ENCODE measurements around the gene CCDC167. TPM values are rescaled to one million over a fixed set of nuclear protein-coding genes. Genes with fewer than 3 reads are reported as not detected.

CCDC167 gene
- total and polyA plus RNA-seq, 2 donors from 2014 or later, result 15.7 to 63.5 TPM

- no peak for TF ChIP-seq CTCF (IDR thresholded peaks at IDR 0.05; ENCODE audit: borderline replicate concordance, extremely low read depth, insufficient read depth)
These were observed 6.1 kb downstream of the CCDC167 start for GRCh38 chr6:37493661-37493995.

GRCh38 chr6:37492991-37493660 lies 6.6 kb downstream of the CCDC167 start:
- no peak for TF ChIP-seq CTCF (IDR thresholded peaks at IDR 0.05; ENCODE audit: borderline replicate concordance, extremely low read depth, insufficient read depth)
- H3K9ac ChIP-seq (ENCODE audit: low read length in 3 of 3), result no peak overlapping the region
- intact Hi-C loops (cut with DNase I), result no loop called here
- H3K27ac ChIP-seq (ENCODE audit: low read depth in 2 of 2, low read length in 2 of 2), result no peak overlapping the region
- no peaks in the 10 kb centered on the region for H3K9me3 ChIP-seq (ENCODE audit: control insufficient read depth in 2 of 3, insufficient read depth in 1 of 3, low read length in 3 of 3)
- peak in 2 of 5 donors; percentile 50 to 81 for DNase-seq
- H3K4me3 ChIP-seq (ENCODE audit: low read length in 3 of 3), result no peak overlapping the region
- no peaks in the 10 kb centered on the region for H3K36me3 ChIP-seq (ENCODE audit: control insufficient read depth in 2 of 3, insufficient read depth in 3 of 3, low read length in 3 of 3)
- H3K4me1 ChIP-seq (ENCODE audit: control insufficient read depth in 2 of 3, insufficient read depth in 2 of 3, low read depth in 1 of 3, low read length in 3 of 3), result peaks cover 0 to 2% (median 0%) of the 10 kb centered on the region in 3 donors
- H3K27me3 ChIP-seq (ENCODE audit: control insufficient read depth, insufficient read depth, low read length), result no peaks in the 10 kb centered on the region
- FAIRE-seq, result no peak

More at GRCh38 chr6:37493661-37493995, 6.1 kb downstream of the CCDC167 start:
- intact Hi-C loops (cut with DNase I), result no loop called here
- peaks cover 0 to 2% (median 0%) of the 10 kb centered on the region in 3 donors for H3K4me1 ChIP-seq (ENCODE audit: control insufficient read depth in 2 of 3, insufficient read depth in 2 of 3, low read depth in 1 of 3, low read length in 3 of 3)
- no peaks in the 10 kb centered on the region for H3K9me3 ChIP-seq (ENCODE audit: control insufficient read depth in 2 of 3, insufficient read depth in 1 of 3, low read length in 3 of 3)
- DNase-seq (peak in 1 of 5 donors; percentile 47), FAIRE-seq (no peak)
- H3K9ac ChIP-seq (ENCODE audit: low read length in 3 of 3), result no peak overlapping the region
- H3K4me3 ChIP-seq (ENCODE audit: low read length in 3 of 3), result no peak overlapping the region
- H3K27ac ChIP-seq (ENCODE audit: low read depth in 2 of 2, low read length in 2 of 2), result no peak overlapping the region
- no peaks in the 10 kb centered on the region for H3K27me3 ChIP-seq (ENCODE audit: control insufficient read depth, insufficient read depth, low read length)
- no peaks in the 10 kb centered on the region for H3K36me3 ChIP-seq (ENCODE audit: control insufficient read depth in 2 of 3, insufficient read depth in 3 of 3, low read length in 3 of 3)

GRCh38 chr6:37492236-37492972 lies 7.3 kb downstream of the CCDC167 start:
- intact Hi-C loops (cut with DNase I), result no loop called here
- TF ChIP-seq CTCF (IDR thresholded peaks at IDR 0.05; ENCODE audit: borderline replicate concordance, extremely low read depth, insufficient read depth), result no peak
- Histone ChIP-seq H3K4me1 (ENCODE audit: control insufficient read depth in 2 of 3, insufficient read depth in 2 of 3, low read depth in 1 of 3, low read length in 3 of 3) (peaks cover 0 to 2% (median 0%) of the 10 kb centered on the region in 3 donors), H3K9ac (ENCODE audit: low read length in 3 of 3) (no peak overlapping the region), H3K4me3 (ENCODE audit: low read length in 3 of 3) (no peak overlapping the region), H3K9me3 (ENCODE audit: control insufficient read depth in 2 of 3, insufficient read depth in 1 of 3, low read length in 3 of 3) (no peaks in the 10 kb centered on the region), H3K27me3 (ENCODE audit: control insufficient read depth, insufficient read depth, low read length) (no peaks in the 10 kb centered on the region), H3K36me3 (ENCODE audit: control insufficient read depth in 2 of 3, insufficient read depth in 3 of 3, low read length in 3 of 3) (no peaks in the 10 kb centered on the region), H3K27ac (ENCODE audit: low read depth in 2 of 2, low read length in 2 of 2) (no peak overlapping the region)
- DNase-seq (peak in 1 of 5 donors; percentile 2), FAIRE-seq (no peak)

All from kidney (tissue), 14 donors.